Stimulated activated naive CD4-positive, alpha-beta T cell treated with Interleukin-2 at 50 U/mL for 16 hours (primary cell): ENCODE results near the gene PCBP2.

Experiments used
- DNase-seq: peaks from one replicate; lab custom pipeline; 2025; lab: John Stamatoyannopoulos, UW

The PCBP2 gene

GRCh38 chr12:53493610-53494391 lies 41.9 kb downstream of the PCBP2 start:
- no peak for DNase-seq

GRCh38 chr12:53495903-53496751 lies 44.2 kb downstream of the PCBP2 start:
- no peak for DNase-seq

GRCh38 chr12:53496752-53497032 lies 44.8 kb downstream of the PCBP2 start:
- DNase-seq = no peak

- DNase-seq = no peak
Observed at GRCh38 chr12:53497461-53497860, 45.6 kb downstream of the PCBP2 start.

- no peak for DNase-seq
Observed at GRCh38 chr12:53498235-53498630, 46.3 kb downstream of the PCBP2 start.

- peak; percentile 73 for DNase-seq
Observed at GRCh38 chr12:53499266-53500141, 47.6 kb downstream of the PCBP2 start, which contains the start of gene MAP3K12. MAP3K12 (minus strand) TSS chr12:53499458; CDS start chr12:53487391, 12,067 bp downstream.

GRCh38 chr12:53500142-53500775 lies 48.4 kb downstream of the PCBP2 start:
- DNase-seq = no peak

- DNase-seq = peak; percentile 98
Observed at GRCh38 chr12:53500776-53501614, 49.1 kb downstream of the PCBP2 start, which contains the start of gene TARBP2. TARBP2 (plus strand) TSS chr12:53501283; CDS start chr12:53501409, 126 bp downstream.

- no peak for DNase-seq
Observed at GRCh38 chr12:53501615-53502181, 49.8 kb downstream of the PCBP2 start.

- DNase-seq = no peak
Observed at GRCh38 chr12:53502331-53502730, 50.4 kb downstream of the PCBP2 start.

- no peak for DNase-seq
Observed at GRCh38 chr12:53502983-53503728, 51.3 kb downstream of the PCBP2 start.

GRCh38 chr12:53504004-53504920 lies 52.4 kb downstream of the PCBP2 start:
- DNase-seq = no peak

- no peak for DNase-seq
Observed at GRCh38 chr12:53505086-53505485, 53.2 kb downstream of the PCBP2 start.

- DNase-seq = no peak
Observed at GRCh38 chr12:53505555-53506449, 53.9 kb downstream of the PCBP2 start.

GRCh38 chr12:53506450-53506785 lies 54.5 kb downstream of the PCBP2 start:
- no peak for DNase-seq

GRCh38 chr12:53506881-53507602 lies 55.1 kb downstream of the PCBP2 start, which contains the start of gene NPFF:
NPFF (minus strand) TSS chr12:53507484; CDS start chr12:53507474, 10 bp downstream.
- no peak for DNase-seq

- no peak for DNase-seq
Observed at GRCh38 chr12:53507603-53507885, 55.6 kb downstream of the PCBP2 start.
